NCI-H128 (cell line): ENCODE measurements around the gene OR10H1.
"Not testable (repeated sequence)": the region's sequence is repeated elsewhere in the genome, so short reads cannot be mapped to it uniquely, and the experiment has no call there.

Experiments used
- DNase-seq: peaks from one replicate; lab custom pipeline; 2025; ENCODE audit not compliant: unreplicated experiment; lab: John Stamatoyannopoulos, UW

OR10H1 gene

GRCh38 chr19:15815306-15815705 lies at the start of gene OR10H1:
OR10H1 (minus strand) TSS chr19:15815664; CDS start chr19:15808037, 7,627 bp downstream.
- no peak for DNase-seq

DNA sequence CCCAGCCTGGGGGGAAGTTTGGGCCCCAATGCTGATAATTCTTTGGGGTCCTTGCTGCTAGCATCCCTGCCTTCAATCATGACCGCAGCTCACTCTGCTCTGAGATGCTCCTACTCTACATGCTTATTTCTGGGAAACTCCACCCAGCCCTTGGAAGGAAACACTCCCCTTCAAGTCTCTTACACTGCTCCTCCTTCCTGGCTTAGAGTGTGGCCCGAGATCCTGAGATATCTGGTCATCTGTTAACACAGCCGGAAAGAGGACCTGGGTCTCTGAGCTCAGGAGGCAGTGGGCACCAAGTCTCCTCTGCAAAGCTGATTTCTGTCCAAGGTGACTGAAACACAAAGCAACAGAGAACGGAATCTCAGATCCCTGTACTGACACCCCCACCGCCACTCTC lies 49.4 kb upstream of the OR10H1 start:
- no peak for DNase-seq

GRCh38 chr19:15863272-15863671 lies 47.8 kb upstream of the OR10H1 start:
- no peak for DNase-seq

DNA sequence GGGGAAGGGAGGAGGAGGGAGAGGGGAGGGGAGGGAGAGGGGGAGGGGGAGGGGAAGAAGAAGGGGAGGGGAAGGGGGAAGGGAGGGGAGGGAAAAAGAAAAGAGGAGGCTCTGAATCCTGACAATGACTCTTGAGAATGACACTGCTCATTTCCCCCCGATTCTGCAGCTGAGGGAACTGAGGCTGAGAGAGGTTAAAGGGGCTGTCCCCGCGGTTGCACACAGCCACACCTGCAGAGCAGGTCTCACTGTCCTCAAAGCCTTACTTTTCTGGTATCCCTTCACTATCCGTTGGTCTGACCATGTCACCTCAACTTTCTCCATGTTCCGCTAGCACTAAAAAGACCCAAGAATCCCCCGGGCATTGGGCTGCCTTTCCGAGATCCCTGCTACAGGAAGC lies 47.0 kb upstream of the OR10H1 start:
- no peak for DNase-seq

DNA sequence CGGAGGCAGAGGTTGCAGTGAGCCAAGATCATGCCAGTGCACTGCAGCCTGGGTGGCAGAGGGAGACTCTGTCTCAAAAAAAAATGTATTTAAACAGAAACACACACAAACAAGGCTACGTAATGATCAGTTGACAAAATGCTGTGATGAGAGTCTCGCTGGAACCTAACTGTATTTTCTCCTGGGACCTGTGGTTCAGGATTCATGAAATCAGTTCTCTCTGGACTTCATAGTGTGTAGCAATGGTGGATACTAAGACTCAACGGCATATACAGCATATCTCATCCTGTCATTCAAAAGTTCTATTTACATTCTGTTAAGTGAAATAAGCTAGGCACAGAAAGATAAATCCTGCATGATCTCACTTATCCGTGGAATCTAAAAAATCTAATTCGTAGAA lies 45.1 kb upstream of the OR10H1 start:
- DNase-seq: no peak

DNA sequence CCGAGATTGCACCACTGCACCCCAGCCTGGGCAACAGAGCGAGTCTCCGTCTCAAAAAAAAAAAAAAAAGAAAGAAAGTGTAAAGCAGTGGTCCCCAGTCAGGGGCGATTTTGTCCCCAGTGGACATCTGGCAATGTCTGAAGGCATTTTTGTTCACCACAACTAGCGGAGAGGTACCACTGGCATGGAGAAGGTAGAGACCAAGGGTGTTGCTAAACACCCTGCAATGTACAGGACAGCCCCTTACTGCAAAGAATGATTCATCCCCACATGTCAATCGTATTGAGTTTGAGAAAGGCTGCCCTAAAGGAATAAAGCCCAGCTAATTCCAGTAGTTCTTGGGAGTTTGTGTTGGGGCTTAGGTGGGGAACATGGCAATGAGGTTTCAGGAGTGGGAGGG lies 43.7 kb upstream of the OR10H1 start:
- DNase-seq: no peak

- no peak for DNase-seq
Observed at GRCh38 chr19:15850385-15850784, 34.9 kb upstream of the OR10H1 start.

DNA sequence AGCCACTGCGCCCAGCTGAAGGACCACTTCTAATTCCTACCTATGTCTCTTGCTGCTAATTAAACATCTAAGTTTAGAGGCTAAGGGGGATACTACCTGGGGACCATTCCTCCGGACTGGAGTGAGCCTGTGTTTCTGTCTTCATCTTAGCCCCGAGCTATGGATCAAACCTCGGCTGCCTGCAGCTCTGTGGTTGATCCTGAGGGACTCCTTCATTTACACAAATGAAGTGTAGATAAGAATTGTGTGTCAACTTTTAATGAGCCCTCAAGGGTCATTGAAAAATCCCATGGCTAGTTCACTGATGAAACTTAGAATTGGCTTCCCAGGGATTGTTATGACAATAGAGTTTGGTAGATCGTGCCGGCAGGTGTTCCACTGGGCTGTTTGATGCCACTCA lies 31.5 kb upstream of the OR10H1 start:
- DNase-seq: no peak

DNA sequence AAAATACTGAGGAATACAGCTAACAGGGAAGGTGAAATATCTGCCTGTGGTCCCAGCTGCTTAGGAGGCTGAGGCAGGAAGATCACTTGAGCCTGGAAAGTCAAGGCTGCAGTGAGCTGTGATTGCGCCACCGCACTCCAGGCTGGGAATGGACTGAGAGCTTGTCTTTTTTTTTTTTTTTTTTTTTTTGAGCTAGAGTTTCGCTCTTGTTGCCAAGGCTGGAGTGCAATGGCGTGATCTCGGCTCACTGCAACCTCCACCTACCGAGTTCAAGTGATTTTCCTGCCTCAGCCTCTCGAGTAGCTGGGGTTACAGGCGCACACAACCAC lies 28.4 kb upstream of the OR10H1 start:
- not testable (repeated sequence) for DNase-seq

DNA sequence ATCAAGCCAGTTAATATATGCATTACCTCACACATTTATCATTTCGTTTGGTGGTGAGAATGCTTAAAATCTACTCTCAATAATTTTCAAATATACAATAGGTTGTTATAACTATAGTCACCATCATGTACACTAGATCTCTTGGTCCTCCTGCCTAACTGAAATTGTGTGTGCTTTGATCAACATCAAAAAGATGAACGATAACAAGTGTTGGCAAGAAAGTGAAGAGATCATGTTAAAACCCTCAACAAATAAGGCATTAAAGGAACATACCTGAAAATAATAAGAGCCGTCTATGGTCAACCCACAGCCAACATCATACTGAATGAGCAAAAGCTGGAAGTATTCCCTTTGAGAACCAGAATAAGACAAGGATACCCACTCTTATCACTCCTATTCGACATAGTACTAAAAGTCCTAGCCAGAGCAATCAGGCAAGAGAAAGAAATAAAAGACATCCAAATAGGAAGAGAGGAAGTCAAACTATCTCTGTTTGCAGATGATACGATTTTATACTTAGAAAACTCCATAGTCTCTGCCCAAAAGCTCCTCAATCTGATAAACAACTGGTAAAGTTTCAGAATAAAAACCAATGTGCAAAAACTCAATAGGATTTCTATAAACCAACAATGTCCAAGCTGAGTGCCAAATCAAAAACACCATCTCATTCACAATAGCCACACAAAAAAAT lies 27.9 kb upstream of the OR10H1 start:
- no peak for DNase-seq

DNA sequence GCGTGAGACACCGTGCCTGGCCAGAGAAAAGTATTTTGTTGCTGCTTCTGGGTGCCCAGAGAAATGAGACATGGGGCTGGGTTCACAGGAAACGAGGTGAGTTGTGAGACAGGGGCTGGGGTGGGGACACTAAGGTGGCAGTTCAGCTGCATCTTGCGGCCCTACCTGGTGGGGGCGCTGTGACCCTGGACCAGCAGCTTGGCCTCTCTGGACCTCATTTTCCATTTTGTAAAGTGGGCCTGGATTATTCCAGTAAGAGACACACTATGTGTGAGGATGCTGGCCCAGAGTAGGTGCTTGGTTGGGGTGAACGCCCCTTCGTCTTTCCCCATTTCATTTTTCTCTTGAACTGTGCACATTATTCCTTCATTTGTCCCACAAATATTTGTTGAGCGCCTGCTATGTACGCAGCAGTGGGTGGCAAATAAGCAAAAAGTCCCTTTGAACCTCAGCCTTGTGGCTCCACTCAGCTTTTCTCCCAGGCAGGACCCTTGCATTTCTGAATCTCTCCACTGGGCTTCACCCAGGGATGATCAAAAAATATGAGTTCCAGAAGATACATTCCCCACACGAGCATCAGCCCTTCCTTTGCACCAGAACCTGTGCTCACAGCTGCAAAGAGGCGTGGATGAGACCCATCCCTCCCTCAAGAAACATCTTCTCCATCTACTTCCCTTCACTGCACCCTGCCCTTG lies 26.6 kb upstream of the OR10H1 start:
- DNase-seq: no peak

DNA sequence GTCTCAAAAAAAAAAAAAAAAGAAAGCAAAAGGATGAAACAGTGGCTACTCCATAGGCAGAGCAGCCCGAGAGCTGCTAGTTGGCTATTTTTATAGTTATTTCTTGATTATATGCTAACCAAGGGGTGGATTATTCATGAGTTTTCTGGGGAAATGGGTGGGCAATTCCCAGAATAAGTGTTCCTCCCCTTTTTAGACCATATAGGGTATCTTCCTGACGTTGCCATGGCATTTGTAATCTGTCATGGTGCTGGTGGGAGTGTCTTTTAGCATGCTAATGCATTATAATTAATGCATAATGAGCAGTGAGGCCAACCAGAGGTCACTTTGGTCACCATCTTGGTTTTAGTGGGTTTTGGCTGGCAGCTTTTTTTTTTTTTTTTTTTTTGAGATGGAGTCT lies 25.4 kb upstream of the OR10H1 start:
- no peak for DNase-seq

GRCh38 chr19:15839888-15840287 lies 24.4 kb upstream of the OR10H1 start:
- DNase-seq: not testable (repeated sequence)

DNA sequence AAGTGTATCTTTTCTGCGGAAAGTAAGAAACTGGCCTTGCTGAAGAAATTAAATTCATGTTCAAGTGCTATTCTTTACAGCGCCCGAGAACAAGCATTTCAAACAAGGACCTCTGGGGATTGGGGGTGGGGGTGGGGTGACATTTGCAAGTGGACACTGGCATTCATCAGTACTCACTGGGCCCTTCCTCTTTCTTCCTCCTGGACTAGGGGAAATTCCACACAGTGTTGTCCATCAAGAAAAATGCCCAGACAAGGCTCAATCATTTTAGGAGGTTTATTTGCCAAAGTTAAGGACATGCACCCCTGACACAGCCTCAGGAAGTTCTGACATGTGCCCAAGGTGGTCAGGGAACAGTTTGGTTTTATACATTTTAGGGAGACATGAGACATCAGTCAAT lies 22.9 kb upstream of the OR10H1 start:
- no peak for DNase-seq

GRCh38 chr19:15837221-15837731 lies 21.8 kb upstream of the OR10H1 start:
- DNase-seq: no peak

DNA sequence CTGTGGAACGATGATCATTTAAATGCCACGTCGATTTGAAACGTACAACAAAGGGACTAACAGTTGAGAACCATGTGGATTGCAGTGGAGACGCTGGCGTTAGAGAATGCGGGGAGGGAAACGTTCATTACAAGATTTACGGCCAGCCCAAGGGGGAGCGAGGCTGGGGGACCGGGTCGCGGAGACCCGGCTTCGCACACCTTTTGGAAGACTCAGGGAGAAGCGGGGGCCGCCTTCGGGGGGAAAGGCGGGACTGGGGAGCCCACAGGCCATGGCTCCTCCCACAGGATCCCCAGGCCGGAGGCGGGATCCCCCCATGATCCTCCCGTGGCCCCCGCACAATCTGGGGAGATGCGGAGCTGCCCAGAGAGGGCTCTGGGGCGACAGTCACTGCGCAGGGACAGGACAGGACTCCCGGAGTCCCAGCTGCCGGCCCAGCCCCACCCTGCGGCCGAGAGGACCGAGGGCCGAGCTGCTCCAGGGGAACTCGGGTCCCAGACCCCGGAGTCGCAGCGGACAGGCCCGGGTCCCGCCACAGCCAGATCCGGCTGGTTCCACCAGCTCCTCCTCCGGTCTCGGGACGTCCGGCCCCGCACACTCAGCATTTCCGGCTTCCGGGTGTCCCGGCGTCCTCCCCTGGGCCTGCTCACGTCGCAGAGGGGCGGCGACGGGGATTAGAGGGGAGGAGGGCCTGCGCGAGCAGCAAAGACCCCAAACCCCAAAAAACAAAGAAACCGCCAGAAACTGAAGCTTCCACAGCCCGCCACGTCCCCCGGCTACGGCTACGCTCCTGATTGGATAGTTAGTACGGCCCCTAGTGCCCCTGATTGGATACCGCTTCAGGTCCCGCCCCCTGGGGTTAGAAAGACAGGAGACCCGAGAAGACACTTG lies 21.1 kb upstream of the OR10H1 start:
- no peak for DNase-seq

DNA sequence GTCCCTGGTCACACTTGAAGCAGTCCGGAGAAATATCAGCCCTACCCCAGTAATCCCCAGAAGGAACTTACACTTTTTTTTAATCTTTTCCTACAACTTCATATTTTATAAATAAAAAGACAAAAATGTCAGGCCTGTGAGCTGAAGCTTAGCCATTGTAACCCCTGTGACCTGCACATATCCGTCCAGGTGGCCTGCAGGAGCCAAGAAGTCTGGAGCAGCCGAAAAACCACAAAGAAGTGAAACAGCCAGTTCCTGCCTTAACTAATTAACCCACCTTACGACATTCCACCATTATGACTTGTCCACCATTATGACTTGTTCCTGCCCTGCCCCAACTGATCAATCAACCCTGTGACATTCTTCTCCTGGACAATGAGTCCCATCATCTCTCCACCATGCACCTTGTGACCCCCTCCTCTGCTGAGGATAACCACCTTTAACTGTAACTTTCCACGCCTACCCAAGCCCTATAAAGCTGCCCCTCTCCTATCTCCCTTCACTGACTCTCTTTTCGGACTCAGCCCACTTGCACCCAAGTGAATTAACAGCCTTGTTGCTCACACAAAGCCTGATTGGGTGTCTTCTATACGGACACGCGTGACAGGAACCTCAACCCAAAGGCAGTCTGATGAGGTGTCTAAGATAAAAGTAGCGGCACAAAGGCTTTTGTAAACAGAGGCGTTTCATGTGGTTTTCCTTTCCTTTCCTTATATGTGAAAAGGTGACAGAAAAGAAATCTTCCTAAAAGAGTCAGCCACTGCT lies 20.3 kb upstream of the OR10H1 start:
- DNase-seq: not testable (repeated sequence)

- DNase-seq: not testable (repeated sequence)
Observed at GRCh38 chr19:15834232-15834631, 18.8 kb upstream of the OR10H1 start.

- no peak for DNase-seq
Observed at GRCh38 chr19:15831626-15832025, 16.2 kb upstream of the OR10H1 start.

- no peak for DNase-seq
Observed at GRCh38 chr19:15829786-15830185, 14.3 kb upstream of the OR10H1 start.

- DNase-seq: no peak
Observed at GRCh38 chr19:15829306-15829698, 13.8 kb upstream of the OR10H1 start.
